NCI-H1092 treated with DMSO at 0.1 percent for 48 hours (cell line): Measurements from ENCODE around the gene SYT6.
"Not testable (repeated sequence)": the region's sequence is repeated elsewhere in the genome, so short reads cannot be mapped to it uniquely, and the experiment has no call there.

Experiments used
- DNase-seq: peaks from one replicate; lab custom pipeline; 2025; lab: John Stamatoyannopoulos, UW

SYT6 gene

GRCh38 chr1:114069762-114070161, 83.9 kb downstream of the SYT6 start:
- DNase-seq, result not testable (repeated sequence)

GRCh38 chr1:114068684-114069083, 85.0 kb downstream of the SYT6 start:
- not testable (repeated sequence) for DNase-seq

- DNase-seq, result not testable (repeated sequence)
Measured at GRCh38 chr1:114065671-114066070, 88.0 kb downstream of the SYT6 start.

GRCh38 chr1:114063544-114063943, 90.1 kb downstream of the SYT6 start:
- DNase-seq, result no peak

- DNase-seq, result no peak
Measured at GRCh38 chr1:114062477-114063099, 91.1 kb downstream of the SYT6 start.

GRCh38 chr1:114061121-114061830, 92.4 kb downstream of the SYT6 start:
- no peak for DNase-seq

- not testable (repeated sequence) for DNase-seq
Measured at GRCh38 chr1:114058236-114058635, 95.4 kb downstream of the SYT6 start.

GRCh38 chr1:114054148-114054547, 99.5 kb downstream of the SYT6 start:
- DNase-seq, result no peak

GRCh38 chr1:114048232-114048631, 105.4 kb downstream of the SYT6 start:
- no peak for DNase-seq

- no peak for DNase-seq
Measured at GRCh38 chr1:114043548-114043947, 110.1 kb downstream of the SYT6 start.

- DNase-seq, result no peak
Measured at GRCh38 chr1:114043054-114043453, 110.6 kb downstream of the SYT6 start.

GRCh38 chr1:114040273-114041015, 113.2 kb downstream of the SYT6 start:
- no peak for DNase-seq
